Islet precursor cell (in vitro differentiated cells): ENCODE results near the gene ZNF816.
A peak's percentile ranks its signal among the peaks of the same experiment; 100 is the strongest.
"Not testable (repeated sequence)": the region's sequence is repeated elsewhere in the genome, so short reads cannot be mapped to it uniquely, and the experiment has no call there.

Experiments used
- DNase-seq: peaks from one replicate; pipeline ENCODE4 v3.0.0-alpha.2; 2018

ZNF816 gene

GRCh38 chr19:52959613-52960295 is 2.9 kb downstream of the ZNF816 start:
- DNase-seq: no peak

GRCh38 chr19:52957591-52957990 is 5.1 kb downstream of the ZNF816 start:
- no peak for DNase-seq

GRCh38 chr19:52956917-52957316 is 5.8 kb downstream of the ZNF816 start:
- DNase-seq: no peak

GRCh38 chr19:52949422-52949821 is 13.3 kb downstream of the ZNF816 start:
- DNase-seq: no peak

- no peak for DNase-seq
These were observed 14.5 kb downstream of the ZNF816 start for GRCh38 chr19:52948025-52948770.

- peak; percentile 88 for DNase-seq
These were observed 16.1 kb downstream of the ZNF816 start for GRCh38 chr19:52946322-52947310.

GRCh38 chr19:52945652-52946321 is 16.9 kb downstream of the ZNF816 start:
- no peak for DNase-seq

GRCh38 chr19:52944703-52945493 is 17.8 kb downstream of the ZNF816 start:
- DNase-seq: not testable (repeated sequence)

GRCh38 chr19:52943884-52944643 is 18.6 kb downstream of the ZNF816 start:
- DNase-seq: no peak

- no peak for DNase-seq
These were observed 19.4 kb downstream of the ZNF816 start for GRCh38 chr19:52943134-52943883.

- peak; percentile 98 for DNase-seq
These were observed 20.1 kb downstream of the ZNF816 start for GRCh38 chr19:52942386-52943133.

- DNase-seq: peak; percentile 69
These were observed 20.7 kb downstream of the ZNF816 start for GRCh38 chr19:52941941-52942385.

- not testable (repeated sequence) for DNase-seq
These were observed 21.2 kb downstream of the ZNF816 start for GRCh38 chr19:52941523-52941922.

- not testable (repeated sequence) for DNase-seq
These were observed 21.8 kb downstream of the ZNF816 start for GRCh38 chr19:52940905-52941304.

GRCh38 chr19:52938761-52939160 is 23.9 kb downstream of the ZNF816 start:
- no peak for DNase-seq

GRCh38 chr19:52936954-52937325 is 25.7 kb downstream of the ZNF816 start:
- no peak for DNase-seq

- peak; percentile 65 for DNase-seq
These were observed 26.3 kb downstream of the ZNF816 start for GRCh38 chr19:52936151-52936953.

- DNase-seq: peak; percentile 60
These were observed 27.2 kb downstream of the ZNF816 start for GRCh38 chr19:52935434-52935833.
